CD4-positive, alpha-beta memory T cell (primary cell): ENCODE measurements around the gene LMO3. TPM values are rescaled to one million over a fixed set of nuclear protein-coding genes. Genes with fewer than 3 reads are reported as not detected.

ENCODE experiments used
- CTCF ChIA-PET: fragments of 350-600 bp; sonication (Branson Sonifier 250); formaldehyde crosslinking; loops from one replicate; lab custom pipeline; 2021; ENCODE audit warnings: inconsistent platforms; ENCODE audit not compliant: partially characterized antibody; lab: Charles Lee
- POLR2A ChIA-PET: fragments of 350-600 bp; sonication (Branson Sonifier 250); formaldehyde crosslinking; loops from one replicate; lab custom pipeline; 2021; ENCODE audit not compliant: partially characterized antibody; lab: Charles Lee
- DNase-seq, 5 donors: peaks; one replicate each; pipeline versions ENCODE4 v3.0.0 to v3.0.0-alpha.2; 2020 to 2022; ENCODE audit warnings: mixed read lengths in 1 of 5
- H3K27ac ChIP-seq: one replicate; pipeline ENCODE4 v1.7.0; 2013; ENCODE audit warnings: low read depth, low read length
- H3K27me3 ChIP-seq: 2 replicates; pipeline ENCODE4 v1.7.0; 2013; ENCODE audit warnings: mild to moderate bottlenecking, low read length, moderate library complexity; ENCODE audit not compliant: insufficient read depth
- H3K36me3 ChIP-seq: 2 replicates; pipeline ENCODE4 v1.7.0; 2013; ENCODE audit warnings: mild to moderate bottlenecking, low read length, moderate library complexity; ENCODE audit not compliant: insufficient read depth
- H3K4me1 ChIP-seq: 2 replicates; pipeline ENCODE4 v1.7.0; 2013; ENCODE audit warnings: mild to moderate bottlenecking, low read length, moderate library complexity; ENCODE audit not compliant: insufficient read depth
- H3K4me3 ChIP-seq, 2 donors: one replicate each; pipeline ENCODE4 v1.7.0; 2013; ENCODE audit warnings: low read length in 2 of 2, mild to moderate bottlenecking in 1 of 2
- H3K9me3 ChIP-seq, 2 donors: one replicate each; pipeline ENCODE4 v1.7.0; 2013; ENCODE audit warnings: low read length in 2 of 2, control low read depth in 1 of 2; ENCODE audit not compliant: control insufficient read depth in 1 of 2
- H3K27ac Mint-ChIP-seq, 7 donors: one replicate each; pipeline ENCODE4 v1.8.0; 2020 to 2021; ENCODE audit warnings: mixed read lengths in 7 of 7, mild to moderate bottlenecking in 6 of 7, inconsistent platforms in 3 of 7, moderate library complexity in 3 of 7
- H3K27me3 Mint-ChIP-seq, 2 donors: one replicate each; pipeline ENCODE4 v1.8.0; 2020 to 2021; ENCODE audit warnings: mixed read lengths in 2 of 2
- H3K36me3 Mint-ChIP-seq, 2 donors: one replicate each; pipeline ENCODE4 v1.8.0; 2020 to 2021; ENCODE audit warnings: mixed read lengths in 2 of 2, inconsistent platforms in 1 of 2, mild to moderate bottlenecking in 1 of 2
- H3K4me1 Mint-ChIP-seq, 4 donors: one replicate each; pipeline ENCODE4 v1.8.0; 2020 to 2021; ENCODE audit warnings: mixed read lengths in 4 of 4, mild to moderate bottlenecking in 1 of 4
- H3K4me3 Mint-ChIP-seq, 8 donors: one replicate each; pipeline ENCODE4 v1.8.0; 2020 to 2021; ENCODE audit warnings: mixed read lengths in 8 of 8, mild to moderate bottlenecking in 7 of 8, moderate library complexity in 6 of 8, inconsistent platforms in 3 of 8
- H3K9me3 Mint-ChIP-seq, 8 donors: one replicate each; pipeline ENCODE4 v1.8.0; 2020 to 2021; ENCODE audit warnings: mixed read lengths in 8 of 8, mild to moderate bottlenecking in 5 of 8, inconsistent platforms in 3 of 8, moderate library complexity in 1 of 8
- intact Hi-C: fragments of 100-400 bp; cut with micrococcal nuclease; formaldehyde crosslinking; loops from one replicate; pipeline ENCODE4 v1.15.1; 2023
- polyA plus RNA-seq, 2 donors: library from polyadenylated mRNA; unstranded; fragments of 300-500 nt; fragmentation: Illumina TruSeq; gene quantifications; one replicate each; pipeline ENCODE4 v1.2.3, GENCODE V29; 2021
- total RNA-seq, 2 experiments: library from RNA; stranded (reverse); gene quantifications; one replicate each; pipeline ENCODE4 v1.2.3, GENCODE V29; 2021

LMO3 gene
- total and polyA plus RNA-seq, 4 experiments from 2014 or later: not detected

- H3K4me1 Mint-ChIP-seq: peaks cover 0 to 3% (median 0%) of the 10 kb centered on the region in 4 donors
- ChIA-PET CTCF (no interaction called here), POLR2A (no interaction called here)
- no peak for DNase-seq
- H3K27ac ChIP-seq: no peak overlapping the region
- H3K27ac Mint-ChIP-seq: no peak overlapping the region
- H3K4me3 Mint-ChIP-seq: no peak overlapping the region
- no peak overlapping the region for H3K4me3 ChIP-seq
- H3K9me3 ChIP-seq: no peaks in the 10 kb centered on the region
- no peaks in the 10 kb centered on the region for H3K36me3 Mint-ChIP-seq
- H3K27me3 Mint-ChIP-seq: peaks cover 7 to 19% of the 10 kb centered on the region in 2 donors
- no peaks in the 10 kb centered on the region for H3K27me3 ChIP-seq
- peaks cover 0 to 34% (median 7%) of the 10 kb centered on the region in 8 donors for H3K9me3 Mint-ChIP-seq
- H3K4me1 ChIP-seq: no peaks in the 10 kb centered on the region
- no peaks in the 10 kb centered on the region for H3K36me3 ChIP-seq
- intact Hi-C loops: no loop called here
These were observed 363 bp upstream of the LMO3 start for GRCh38 chr12:16606201-16606849.

DNA sequence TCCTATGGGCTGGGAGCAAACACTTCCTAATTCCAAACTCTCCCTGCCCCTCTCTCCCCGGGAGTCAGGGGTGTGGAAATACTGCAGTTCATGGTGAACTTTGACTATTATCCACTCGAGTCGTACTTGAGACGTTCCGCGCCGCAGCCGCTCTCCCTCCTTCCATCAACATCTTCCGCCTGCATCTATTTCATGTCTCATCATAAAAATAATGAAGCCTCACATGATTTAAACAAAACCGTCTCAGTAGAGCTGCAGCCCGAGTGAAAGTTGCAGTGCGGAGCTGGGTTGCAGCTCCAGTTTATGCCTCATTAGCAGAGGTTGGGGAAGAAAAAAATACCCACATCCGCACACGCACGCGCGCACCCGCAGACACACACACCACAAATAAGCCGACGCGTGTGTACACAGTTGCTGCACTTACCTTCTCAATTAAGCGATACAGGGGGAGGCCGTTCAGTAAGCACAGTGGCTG lies 283 bp downstream of the LMO3 start:
- no peaks in the 10 kb centered on the region for H3K27me3 ChIP-seq
- no peak overlapping the region for H3K4me3 ChIP-seq
- no peaks in the 10 kb centered on the region for H3K4me1 ChIP-seq
- Mint-ChIP-seq H3K9me3 (peaks cover 0 to 33% (median 7%) of the 10 kb centered on the region in 8 donors), H3K36me3 (no peaks in the 10 kb centered on the region), H3K27me3 (peaks cover 7 to 19% of the 10 kb centered on the region in 2 donors), H3K4me3 (no peak overlapping the region), H3K4me1 (peaks cover 0 to 3% (median 0%) of the 10 kb centered on the region in 4 donors), H3K27ac (no peak overlapping the region)
- no peaks in the 10 kb centered on the region for H3K9me3 ChIP-seq
- H3K27ac ChIP-seq: no peak overlapping the region
- no peaks in the 10 kb centered on the region for H3K36me3 ChIP-seq
- intact Hi-C loops: no loop called here
- ChIA-PET CTCF (no interaction called here), POLR2A (no interaction called here)
- no peak for DNase-seq

- H3K27me3 Mint-ChIP-seq: peaks cover 7 to 19% of the 10 kb centered on the region in 2 donors
- H3K9me3 Mint-ChIP-seq: peaks cover 0 to 33% (median 7%) of the 10 kb centered on the region in 8 donors
- Histone ChIP-seq H3K9me3 (no peaks in the 10 kb centered on the region), H3K36me3 (no peaks in the 10 kb centered on the region), H3K27ac (no peak overlapping the region), H3K27me3 (no peaks in the 10 kb centered on the region), H3K4me1 (no peaks in the 10 kb centered on the region), H3K4me3 (no peak overlapping the region)
- no peaks in the 10 kb centered on the region for H3K36me3 Mint-ChIP-seq
- H3K4me3 Mint-ChIP-seq: no peak overlapping the region
- ChIA-PET CTCF (no interaction called here), POLR2A (no interaction called here)
- peaks cover 0 to 3% (median 0%) of the 10 kb centered on the region in 4 donors for H3K4me1 Mint-ChIP-seq
- intact Hi-C loops: no loop called here
- no peak overlapping the region for H3K27ac Mint-ChIP-seq
- DNase-seq: no peak
These were observed 1.2 kb downstream of the LMO3 start for GRCh38 chr12:16604596-16605252.

DNA sequence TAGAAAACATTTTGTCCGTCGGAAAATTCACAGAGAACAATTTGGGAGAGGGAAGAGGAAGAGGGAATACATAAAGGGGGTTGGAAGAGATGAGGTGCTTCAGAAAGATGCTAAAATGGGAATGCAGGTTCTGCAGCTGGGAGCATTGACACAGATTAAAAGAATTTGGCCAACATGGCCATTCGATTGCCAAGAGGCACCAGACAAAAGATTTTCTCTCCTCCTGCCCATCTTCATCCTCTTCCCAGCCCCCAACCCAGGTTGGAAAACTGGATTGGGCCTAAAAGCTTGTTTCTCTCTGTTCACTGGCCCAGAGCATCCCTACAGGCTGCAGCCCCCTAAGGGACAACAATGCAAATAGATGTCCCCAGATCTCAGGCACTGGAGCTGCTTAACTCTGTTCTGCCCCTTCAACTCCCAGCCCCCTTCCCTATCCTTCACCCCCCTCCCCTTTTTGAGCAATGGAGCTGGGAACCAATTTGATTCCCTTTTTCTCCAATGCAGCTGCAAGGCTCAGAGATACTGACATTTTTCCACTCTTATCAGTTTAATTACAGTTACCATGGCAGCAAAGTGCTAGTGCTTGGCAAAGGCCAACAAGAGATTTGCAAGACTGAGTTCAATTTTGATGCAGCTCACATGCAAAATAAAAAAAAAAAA lies 1.9 kb downstream of the LMO3 start:
- no peaks in the 10 kb centered on the region for H3K36me3 ChIP-seq
- no peak for DNase-seq
- peaks cover 0 to 27% (median 7%) of the 10 kb centered on the region in 8 donors for H3K9me3 Mint-ChIP-seq
- H3K27ac Mint-ChIP-seq: no peak overlapping the region
- no peaks in the 10 kb centered on the region for H3K9me3 ChIP-seq
- no peak overlapping the region for H3K4me3 ChIP-seq
- H3K4me1 ChIP-seq: no peaks in the 10 kb centered on the region
- no peaks in the 10 kb centered on the region for H3K27me3 ChIP-seq
- ChIA-PET CTCF (no interaction called here), POLR2A (no interaction called here)
- H3K4me1 Mint-ChIP-seq: peaks cover 0 to 3% (median 0%) of the 10 kb centered on the region in 4 donors
- intact Hi-C loops: no loop called here
- no peak overlapping the region for H3K4me3 Mint-ChIP-seq
- no peaks in the 10 kb centered on the region for H3K36me3 Mint-ChIP-seq
- peaks cover 7 to 17% of the 10 kb centered on the region in 2 donors for H3K27me3 Mint-ChIP-seq
- H3K27ac ChIP-seq: no peak overlapping the region

DNA sequence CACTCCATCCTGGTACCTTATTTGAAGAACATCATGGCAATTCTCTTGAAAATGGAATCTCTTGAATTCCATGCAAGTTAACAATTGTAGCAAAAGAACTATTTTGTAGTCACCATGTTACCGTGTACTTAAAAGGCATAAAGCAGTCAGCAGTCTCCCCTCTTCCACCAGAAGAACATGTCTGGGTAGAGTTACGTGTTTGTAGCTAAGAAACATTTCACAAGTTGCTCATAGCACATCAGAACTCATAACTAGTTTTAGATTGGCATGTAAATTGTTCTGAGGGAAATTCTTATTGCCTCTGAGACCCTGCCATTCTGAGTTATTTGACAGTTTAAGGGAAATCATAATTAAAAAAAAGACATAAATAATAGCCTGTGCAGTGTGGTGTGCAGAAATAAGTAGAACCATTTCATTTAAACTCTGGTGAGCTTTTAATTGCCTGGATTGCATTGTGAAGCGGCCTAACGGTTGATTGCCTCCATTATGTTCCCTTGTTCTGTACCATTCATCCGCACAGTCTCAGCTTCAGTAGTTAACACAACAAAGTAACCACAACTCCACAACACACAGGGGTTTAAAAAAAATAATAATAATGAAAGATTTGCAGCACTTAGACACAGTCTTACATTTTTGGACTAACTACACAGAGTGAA lies 2.6 kb downstream of the LMO3 start:
- no peaks in the 10 kb centered on the region for H3K4me1 ChIP-seq
- H3K4me1 Mint-ChIP-seq: peaks cover 0 to 3% (median 0%) of the 10 kb centered on the region in 4 donors
- peaks cover 7 to 17% of the 10 kb centered on the region in 2 donors for H3K27me3 Mint-ChIP-seq
- H3K36me3 Mint-ChIP-seq: no peaks in the 10 kb centered on the region
- no peaks in the 10 kb centered on the region for H3K9me3 ChIP-seq
- H3K9me3 Mint-ChIP-seq: peaks cover 0 to 26% (median 8%) of the 10 kb centered on the region in 8 donors
- CTCF ChIA-PET: no interaction called here
- H3K4me3 Mint-ChIP-seq: no peak overlapping the region
- H3K27ac Mint-ChIP-seq: no peak overlapping the region
- no peaks in the 10 kb centered on the region for H3K27me3 ChIP-seq
- no peak overlapping the region for H3K4me3 ChIP-seq
- POLR2A ChIA-PET: no interaction called here
- H3K27ac ChIP-seq: no peak overlapping the region
- no peaks in the 10 kb centered on the region for H3K36me3 ChIP-seq
- intact Hi-C loops: no loop called here
- DNase-seq: no peak

- ChIA-PET CTCF (no interaction called here), POLR2A (no interaction called here)
- Mint-ChIP-seq H3K9me3 (peaks cover 0 to 19% (median 5%) of the 10 kb centered on the region in 8 donors), H3K36me3 (no peaks in the 10 kb centered on the region), H3K27ac (no peak overlapping the region), H3K4me1 (peaks cover 0 to 3% (median 0%) of the 10 kb centered on the region in 4 donors), H3K27me3 (peaks cover 7 to 12% of the 10 kb centered on the region in 2 donors), H3K4me3 (no peak overlapping the region)
- no peaks in the 10 kb centered on the region for H3K36me3 ChIP-seq
- DNase-seq: no peak
- H3K4me1 ChIP-seq: no peaks in the 10 kb centered on the region
- H3K4me3 ChIP-seq: no peak overlapping the region
- intact Hi-C loops: no loop called here
- H3K9me3 ChIP-seq: no peaks in the 10 kb centered on the region
- no peak overlapping the region for H3K27ac ChIP-seq
- H3K27me3 ChIP-seq: no peaks in the 10 kb centered on the region
These were observed 3.5 kb downstream of the LMO3 start for GRCh38 chr12:16602412-16602811.

DNA sequence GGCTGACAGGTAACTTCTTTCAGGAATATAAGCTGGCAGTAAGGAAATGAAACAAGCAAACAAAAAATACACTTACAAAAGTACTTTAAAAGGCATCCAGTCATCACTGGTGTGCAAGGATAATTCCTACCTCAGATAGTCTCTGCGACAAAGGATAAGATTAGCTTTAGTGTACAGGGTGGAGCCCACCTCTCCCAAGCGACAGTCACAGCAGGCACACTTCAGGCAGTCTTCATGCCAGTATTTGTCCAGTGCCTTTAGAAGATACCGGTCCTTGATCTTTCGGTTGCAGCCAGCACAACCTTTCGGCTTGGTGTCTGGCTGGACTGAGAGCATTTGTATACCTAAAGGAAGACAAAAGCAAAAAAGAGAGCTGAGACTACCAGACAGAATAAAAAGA lies 5.4 kb downstream of the LMO3 start:
- Histone ChIP-seq H3K9me3 (no peaks in the 10 kb centered on the region), H3K4me1 (no peaks in the 10 kb centered on the region), H3K27me3 (no peaks in the 10 kb centered on the region), H3K27ac (no peak overlapping the region), H3K4me3 (no peak overlapping the region), H3K36me3 (no peaks in the 10 kb centered on the region)
- peaks cover 0 to 13% (median 3%) of the 10 kb centered on the region in 8 donors for H3K9me3 Mint-ChIP-seq
- intact Hi-C loops: no loop called here
- H3K27ac Mint-ChIP-seq: no peak overlapping the region
- POLR2A ChIA-PET: interaction anchor here (0.6 kb wide), 1 partner anchor 40 kb away, joined by 4 read pairs; no protein-coding TSS in a partner anchor
- peaks cover under 1 to 2% of the 10 kb centered on the region in 2 donors for H3K27me3 Mint-ChIP-seq
- no peak overlapping the region for H3K4me3 Mint-ChIP-seq
- DNase-seq: no peak
- no peaks in the 10 kb centered on the region for H3K4me1 Mint-ChIP-seq
- no peaks in the 10 kb centered on the region for H3K36me3 Mint-ChIP-seq
- CTCF ChIA-PET: interaction anchor here (0.9 kb wide), 1 partner anchor 9 kb away, joined by 3 read pairs; no protein-coding TSS in a partner anchor
